ENCODE measurements around the gene FAT4.

Gene FAT4, protein sequence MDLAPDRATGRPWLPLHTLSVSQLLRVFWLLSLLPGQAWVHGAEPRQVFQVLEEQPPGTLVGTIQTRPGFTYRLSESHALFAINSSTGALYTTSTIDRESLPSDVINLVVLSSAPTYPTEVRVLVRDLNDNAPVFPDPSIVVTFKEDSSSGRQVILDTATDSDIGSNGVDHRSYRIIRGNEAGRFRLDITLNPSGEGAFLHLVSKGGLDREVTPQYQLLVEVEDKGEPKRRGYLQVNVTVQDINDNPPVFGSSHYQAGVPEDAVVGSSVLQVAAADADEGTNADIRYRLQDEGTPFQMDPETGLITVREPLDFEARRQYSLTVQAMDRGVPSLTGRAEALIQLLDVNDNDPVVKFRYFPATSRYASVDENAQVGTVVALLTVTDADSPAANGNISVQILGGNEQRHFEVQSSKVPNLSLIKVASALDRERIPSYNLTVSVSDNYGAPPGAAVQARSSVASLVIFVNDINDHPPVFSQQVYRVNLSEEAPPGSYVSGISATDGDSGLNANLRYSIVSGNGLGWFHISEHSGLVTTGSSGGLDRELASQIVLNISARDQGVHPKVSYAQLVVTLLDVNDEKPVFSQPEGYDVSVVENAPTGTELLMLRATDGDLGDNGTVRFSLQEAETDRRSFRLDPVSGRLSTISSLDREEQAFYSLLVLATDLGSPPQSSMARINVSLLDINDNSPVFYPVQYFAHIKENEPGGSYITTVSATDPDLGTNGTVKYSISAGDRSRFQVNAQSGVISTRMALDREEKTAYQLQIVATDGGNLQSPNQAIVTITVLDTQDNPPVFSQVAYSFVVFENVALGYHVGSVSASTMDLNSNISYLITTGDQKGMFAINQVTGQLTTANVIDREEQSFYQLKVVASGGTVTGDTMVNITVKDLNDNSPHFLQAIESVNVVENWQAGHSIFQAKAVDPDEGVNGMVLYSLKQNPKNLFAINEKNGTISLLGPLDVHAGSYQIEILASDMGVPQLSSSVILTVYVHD (N-terminal part only)

DNA sequence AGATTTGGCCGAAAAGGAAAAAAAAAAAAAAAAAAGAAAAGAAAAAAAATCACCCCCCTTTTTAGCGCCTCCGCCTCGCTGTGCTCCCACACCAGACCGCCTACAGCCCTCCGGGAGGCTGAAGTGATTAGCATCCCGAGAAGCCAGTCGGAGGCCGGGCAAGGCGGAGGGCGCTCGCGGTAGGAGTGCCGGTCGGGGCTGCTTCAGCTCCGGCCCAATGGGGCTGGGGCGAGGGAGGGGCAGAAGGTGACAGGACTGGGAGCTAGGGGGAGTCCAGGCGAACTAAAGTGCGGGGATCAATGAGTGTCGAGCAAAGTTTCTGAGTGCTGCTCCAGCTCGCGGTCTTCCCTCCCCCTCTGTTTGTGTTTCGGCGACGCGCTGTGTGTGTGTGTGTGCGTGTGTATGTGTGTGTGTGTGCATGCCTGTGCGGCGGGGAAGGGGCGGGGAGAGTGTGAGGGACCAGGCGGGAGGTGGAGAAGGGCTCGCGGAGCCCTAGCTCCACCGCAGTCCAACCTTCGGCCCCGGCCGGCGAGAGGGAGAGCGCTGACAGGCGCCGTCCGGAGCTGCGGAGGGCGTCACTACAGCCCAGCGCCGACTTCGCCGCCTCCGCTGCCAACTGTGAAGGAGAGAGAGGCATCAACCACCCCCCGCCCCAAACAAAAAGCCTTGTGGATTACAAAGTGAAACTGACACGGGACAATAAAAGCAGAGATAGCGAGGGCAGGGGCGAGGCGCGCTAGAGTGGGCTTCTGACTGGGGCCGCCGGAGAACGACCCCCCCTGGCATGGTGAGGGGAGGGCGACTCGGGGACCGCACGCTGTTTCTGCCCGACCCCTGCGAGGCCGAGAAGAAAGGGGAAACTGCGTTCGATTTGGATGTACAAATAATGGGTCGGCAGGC lies at the start of gene FAT4:
FAT4 (plus strand) TSS at position 280 of the 900 bp plus-strand sequence. CDS start 1,457 bp downstream, outside the sequence.
- peak; percentile 95 for DNase-seq (ENCODE audit: low read depth)

DNA sequence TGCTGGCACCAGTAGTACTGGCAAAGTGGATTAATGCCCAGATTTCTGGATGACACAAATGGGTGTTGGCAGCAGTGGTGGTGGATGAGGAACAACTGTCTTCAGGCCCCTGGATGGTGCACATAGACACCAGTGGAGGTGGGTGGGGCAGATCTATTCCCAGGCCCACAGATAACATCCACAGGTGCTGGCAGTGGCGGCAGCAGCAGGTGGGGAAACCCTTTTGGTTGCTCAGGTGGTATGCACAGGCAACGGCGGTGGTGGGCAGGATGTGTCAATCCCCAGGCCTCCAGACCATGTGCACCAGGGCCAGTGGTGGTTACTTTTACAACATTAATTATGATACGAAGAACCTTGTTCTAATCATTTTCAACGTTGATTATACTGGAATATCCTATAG lies 48.9 kb upstream of the FAT4 start:
- no peak for DNase-seq (ENCODE audit: low read depth)

DNA sequence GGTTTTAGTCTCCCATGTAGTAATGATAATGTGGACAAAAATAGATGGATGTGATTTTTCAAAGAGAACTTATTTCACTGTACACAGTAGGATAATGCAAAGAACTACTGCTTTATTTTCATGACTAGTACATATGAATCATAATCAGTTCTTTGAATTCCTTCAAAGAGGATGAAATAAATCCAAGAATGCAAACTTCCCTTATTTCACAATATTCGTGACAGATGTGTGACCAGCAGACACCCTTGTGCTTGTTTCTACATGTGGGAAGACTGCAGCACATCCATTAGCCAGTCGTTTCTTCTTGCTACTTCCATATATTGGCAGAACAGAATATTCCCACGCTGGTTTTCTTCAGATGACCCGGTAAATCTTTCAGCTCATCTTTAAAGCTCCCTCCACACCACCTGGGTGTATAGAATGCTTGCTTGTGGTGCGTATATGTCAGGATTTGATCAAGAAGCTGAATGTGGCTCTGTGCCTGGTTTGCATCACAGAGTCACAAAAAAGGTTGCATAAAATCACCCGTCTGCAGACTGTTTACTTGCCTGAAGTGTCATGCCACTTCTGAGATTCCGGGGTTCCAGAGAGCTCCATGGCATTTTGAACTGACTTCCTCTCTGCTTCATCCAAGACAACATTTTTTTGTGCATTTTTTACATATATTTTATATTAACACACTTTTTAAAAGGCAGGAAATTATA lies 47.7 kb upstream of the FAT4 start:
- peak; percentile 75 for DNase-seq (ENCODE audit: low read depth)

DNA sequence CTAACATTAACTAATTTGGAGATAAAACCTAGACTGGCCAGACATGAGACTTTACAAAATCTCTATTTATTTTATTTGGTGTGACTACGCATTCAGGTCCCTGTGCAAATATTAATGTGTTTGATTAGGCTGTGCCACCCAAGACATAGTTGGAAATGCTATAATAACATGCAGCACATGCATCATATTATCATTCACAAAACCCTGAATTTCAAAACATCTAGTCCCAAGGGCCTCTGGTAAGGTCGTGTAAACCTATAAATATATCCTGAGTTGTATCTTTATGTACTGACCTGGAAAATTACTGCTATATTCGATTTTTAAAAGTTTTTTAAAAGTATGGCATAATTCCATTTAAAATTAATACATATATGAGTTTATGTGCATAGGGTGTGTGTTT lies 47.1 kb upstream of the FAT4 start:
- no peak for DNase-seq (ENCODE audit: low read depth)

DNA sequence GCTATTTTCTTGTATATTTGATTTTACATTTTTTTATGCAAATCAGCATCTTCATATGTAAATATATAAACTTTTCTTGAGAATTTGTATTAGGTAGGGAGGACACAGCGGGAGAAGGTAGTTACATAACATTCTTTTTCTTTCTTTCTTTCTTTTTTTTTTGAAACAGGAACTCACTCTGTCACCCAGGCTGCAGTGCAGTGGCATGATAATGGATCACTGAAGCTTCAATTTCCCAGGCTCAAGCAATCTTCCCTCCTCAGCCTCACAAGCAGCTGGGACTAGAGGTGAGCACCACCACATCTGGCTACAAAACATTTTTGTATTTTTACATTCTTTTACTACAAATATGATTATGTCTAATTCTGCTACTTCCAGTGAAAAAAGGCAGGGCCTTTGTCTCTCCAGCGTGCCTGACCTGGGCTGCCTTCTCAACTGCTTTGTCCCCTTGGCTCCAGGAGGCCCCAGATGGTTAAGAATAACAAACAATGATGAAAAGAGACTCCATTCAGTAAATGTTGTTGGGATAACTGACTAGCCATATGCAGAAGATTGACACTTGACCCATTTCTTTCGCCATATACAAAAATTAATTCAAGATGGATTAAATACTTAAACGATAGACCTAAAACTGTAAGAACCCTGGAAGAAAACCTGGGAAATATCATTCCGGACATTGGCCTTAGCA lies 46.5 kb upstream of the FAT4 start:
- no peak for DNase-seq (ENCODE audit: low read depth)

DNA sequence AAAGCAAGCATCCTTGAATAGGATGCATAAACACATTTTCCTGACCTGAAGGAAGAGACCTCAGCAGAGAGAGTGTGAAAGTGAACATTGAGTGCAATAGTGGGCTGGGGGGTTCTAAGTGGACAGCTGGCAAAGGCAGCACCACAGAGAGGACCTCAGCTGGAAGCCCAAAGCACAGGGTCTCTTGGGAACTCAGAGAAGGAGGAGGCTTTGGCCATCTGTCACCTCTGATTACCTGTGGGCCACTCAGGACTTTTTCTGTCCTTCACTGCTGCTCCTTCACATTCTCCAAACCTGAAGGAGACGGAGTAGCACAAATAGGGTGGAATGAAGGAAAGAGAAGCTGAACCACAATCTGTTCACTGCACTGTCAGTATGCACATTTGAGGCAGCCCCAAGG lies 37.9 kb upstream of the FAT4 start:
- no peak for DNase-seq (ENCODE audit: low read depth)

DNA sequence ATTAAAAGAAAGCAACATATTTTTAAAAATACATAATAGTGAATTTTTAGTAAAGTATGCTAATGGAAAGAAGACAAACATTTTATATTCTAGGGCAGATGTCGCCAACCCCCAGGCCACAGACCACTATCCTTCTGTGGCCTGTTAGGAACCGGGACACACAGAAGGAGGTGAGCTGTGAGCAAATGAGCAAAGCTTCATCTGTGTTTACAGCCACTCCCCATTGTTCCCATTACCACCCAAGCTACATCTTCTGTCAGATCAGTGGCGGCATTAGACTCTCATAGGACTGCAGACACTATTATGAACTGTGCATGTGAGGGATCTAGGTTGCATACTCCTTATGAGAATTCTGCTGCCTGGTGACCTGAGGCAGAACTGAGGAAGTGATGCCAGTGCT lies 37.0 kb upstream of the FAT4 start:
- no peak for DNase-seq (ENCODE audit: low read depth)

DNA sequence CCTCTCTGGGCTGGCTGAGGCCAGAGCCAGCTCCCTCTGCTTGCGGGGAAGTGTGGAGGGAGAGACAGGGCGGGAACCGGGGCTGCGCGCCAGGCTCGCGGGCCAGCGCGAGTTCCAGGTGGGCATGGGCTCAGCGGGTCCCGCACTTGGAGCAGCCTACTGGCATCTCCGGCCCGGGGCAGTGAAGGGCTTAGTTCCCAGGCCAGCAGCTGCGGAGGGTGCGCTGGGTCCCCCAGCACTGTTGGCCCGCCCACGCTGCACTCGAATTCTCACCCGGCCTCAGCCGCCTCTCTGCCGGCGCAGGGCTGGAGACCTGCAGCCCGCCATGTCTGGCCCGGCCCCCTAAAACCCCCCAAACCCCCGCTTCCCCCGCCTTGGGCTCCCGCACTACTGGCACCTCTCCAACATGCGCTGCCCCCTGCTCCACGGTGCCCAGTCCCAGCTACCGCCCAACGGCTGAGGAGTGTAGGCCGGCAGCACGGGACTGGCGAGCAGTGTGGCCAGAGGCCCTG lies 33.8 kb upstream of the FAT4 start:
- no peak for DNase-seq (ENCODE audit: low read depth)

DNA sequence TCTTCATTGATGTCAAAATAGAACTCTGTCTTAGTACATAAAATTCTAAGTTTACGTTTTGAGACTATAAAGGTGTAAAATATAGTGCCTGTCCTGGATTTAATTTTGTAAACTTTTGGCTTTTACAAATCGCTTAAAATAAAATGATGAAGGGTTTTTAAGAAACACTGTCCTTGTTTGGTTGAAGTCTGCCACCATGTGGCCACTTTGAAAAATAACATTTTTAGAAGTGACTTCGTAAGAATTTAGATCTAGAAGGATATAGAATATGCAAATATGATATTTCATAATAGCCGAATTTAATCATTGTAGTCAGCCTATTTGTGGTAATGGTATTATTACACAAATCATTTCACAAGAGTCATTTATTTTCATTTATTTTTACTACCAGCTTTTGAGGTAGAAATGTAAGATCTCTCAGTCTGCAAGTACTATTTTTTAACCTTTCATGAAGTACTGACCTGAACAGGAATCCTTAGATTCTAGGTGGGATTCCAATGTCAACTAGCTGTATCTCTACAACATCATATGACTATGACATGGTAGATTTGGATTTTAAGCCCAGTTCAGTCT lies 31.0 kb upstream of the FAT4 start:
- peak; percentile 51 for DNase-seq (ENCODE audit: low read depth)

DNA sequence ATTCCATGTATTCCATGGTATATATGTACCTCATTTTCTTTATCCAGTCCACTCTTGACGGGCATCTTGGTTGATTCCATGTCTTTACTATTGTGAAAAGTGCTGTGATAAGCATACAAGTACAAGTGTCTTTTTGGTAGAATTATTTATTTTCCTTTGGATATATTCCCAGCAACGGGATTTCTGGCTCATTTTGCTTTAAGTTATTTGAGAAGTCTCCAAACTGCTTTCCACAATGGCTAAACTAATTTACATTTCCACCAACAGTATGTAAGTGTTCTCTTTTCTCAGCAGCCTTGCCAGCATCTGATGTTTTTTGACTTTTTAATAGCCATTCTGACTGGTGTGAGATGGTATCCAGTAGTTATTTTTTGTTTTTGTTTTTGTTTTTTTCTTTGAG lies 17.6 kb upstream of the FAT4 start:
- no peak for DNase-seq (ENCODE audit: low read depth)

DNA sequence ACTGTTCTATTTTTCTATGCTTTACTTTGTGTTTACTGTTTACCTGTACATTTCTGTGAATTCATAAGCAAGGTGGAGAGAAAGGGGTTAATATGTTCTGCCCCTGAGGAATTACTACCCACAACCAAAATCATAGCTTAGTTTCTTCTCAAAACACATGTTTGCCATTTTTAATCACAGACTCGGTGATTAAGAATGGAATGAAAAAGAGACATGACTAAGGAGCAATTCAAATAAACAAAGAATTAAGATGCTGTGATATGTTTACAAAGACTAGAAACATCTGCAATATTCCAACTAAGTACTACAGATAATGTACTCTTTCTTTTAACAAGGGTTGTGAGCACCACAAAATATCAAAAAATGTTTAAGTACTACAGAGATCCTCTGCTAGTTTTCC lies 11.7 kb upstream of the FAT4 start:
- peak; percentile 45 for DNase-seq (ENCODE audit: low read depth)

DNA sequence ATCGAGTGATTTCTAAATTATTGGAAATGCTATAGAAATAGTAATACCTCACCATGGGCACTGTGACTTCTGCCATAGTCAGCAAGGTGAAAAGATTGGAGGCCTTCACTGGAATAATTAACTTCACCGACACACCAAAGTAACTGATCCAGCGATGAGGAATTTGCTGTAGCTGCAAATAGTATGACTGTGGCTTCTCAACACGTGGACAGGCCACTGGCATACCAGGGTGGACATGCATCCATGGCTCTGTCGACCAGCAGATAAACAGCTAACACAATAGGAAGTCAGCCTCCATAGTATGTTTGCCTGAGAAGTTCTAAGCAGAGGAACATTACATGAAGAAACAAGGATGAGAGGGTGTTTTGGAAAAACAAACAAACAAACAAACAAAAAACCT lies 10.9 kb upstream of the FAT4 start:
- no peak for DNase-seq (ENCODE audit: low read depth)

DNA sequence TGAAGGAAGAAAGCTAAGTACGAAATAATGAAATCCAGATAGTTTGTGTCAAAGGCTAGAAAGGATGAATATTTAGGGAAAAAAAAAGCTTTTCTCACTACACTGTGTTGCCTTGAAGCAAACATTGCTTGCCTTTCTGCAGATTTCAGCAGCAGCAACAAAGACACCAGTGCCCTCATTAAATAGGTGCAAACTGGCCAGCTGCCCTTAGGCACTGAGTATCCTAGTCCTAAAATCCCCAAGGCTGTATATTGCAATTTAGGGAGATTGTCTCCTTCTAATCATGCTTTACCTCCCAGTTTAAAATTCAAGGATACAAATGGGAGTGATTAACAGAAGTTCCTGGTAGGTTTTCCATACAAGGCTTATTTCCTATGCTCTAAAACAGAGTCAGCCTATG lies 8.6 kb upstream of the FAT4 start:
- DNase-seq (ENCODE audit: low read depth) = no peak

DNA sequence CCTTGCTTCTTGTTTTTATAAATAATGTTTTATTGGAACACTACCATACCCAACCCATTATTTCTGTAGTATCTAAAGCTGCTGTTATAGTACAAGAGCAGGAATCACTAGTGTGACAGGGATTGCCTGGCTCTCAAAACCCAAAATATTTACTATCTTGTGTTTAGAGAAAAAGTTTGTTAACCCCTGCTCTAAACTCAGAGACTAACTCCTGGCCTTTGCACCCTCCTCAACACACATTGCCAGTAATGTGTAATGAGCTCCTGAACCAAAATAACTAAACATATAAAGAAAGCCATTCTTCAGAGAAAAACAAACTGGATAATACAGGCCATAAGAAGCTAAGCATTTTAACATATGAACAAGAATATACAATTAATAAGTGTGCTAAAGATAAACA lies 8.2 kb upstream of the FAT4 start:
- DNase-seq (ENCODE audit: low read depth) = no peak

DNA sequence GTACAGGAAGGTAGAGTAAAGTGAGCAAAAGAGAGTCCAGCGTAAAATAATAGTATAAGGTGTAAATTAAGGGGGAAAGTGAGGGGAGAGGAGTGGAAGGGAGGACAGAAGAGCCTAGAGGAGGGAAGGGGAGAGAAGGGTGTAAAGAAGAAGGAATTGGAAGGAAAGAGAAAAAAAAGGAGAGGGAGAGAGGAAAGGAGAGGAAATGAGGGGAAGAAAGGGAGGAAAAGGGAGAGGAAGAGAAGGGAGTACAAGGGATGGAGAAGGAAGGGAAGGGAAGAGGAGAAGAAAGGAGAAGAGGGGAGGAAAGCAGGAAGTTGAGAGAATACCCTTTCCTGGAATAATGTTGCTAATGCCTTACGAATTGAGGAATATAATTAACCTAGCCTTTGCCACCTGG lies 3.3 kb upstream of the FAT4 start:
- no peak for DNase-seq (ENCODE audit: low read depth)

DNA sequence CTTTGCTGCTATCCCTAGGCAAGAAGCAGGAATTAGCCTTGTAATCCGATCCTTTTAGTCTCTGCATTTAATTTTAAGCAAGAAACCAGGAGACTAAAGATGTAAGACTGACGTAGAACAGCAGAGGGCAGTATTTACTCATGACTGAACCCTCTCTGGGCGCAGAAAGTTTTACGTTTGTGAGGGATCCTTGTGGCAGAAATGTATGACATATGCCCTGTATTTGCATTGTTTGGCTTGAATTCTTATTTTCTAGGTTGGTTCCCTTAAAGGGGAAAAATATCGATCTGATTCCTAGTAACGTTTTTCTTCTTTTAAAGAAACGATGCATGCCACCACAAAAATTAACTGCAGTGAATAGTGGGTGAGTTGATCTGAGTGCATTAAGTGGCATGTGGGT lies 1.3 kb upstream of the FAT4 start:
- DNase-seq (ENCODE audit: low read depth) = peak; percentile 88

DNA sequence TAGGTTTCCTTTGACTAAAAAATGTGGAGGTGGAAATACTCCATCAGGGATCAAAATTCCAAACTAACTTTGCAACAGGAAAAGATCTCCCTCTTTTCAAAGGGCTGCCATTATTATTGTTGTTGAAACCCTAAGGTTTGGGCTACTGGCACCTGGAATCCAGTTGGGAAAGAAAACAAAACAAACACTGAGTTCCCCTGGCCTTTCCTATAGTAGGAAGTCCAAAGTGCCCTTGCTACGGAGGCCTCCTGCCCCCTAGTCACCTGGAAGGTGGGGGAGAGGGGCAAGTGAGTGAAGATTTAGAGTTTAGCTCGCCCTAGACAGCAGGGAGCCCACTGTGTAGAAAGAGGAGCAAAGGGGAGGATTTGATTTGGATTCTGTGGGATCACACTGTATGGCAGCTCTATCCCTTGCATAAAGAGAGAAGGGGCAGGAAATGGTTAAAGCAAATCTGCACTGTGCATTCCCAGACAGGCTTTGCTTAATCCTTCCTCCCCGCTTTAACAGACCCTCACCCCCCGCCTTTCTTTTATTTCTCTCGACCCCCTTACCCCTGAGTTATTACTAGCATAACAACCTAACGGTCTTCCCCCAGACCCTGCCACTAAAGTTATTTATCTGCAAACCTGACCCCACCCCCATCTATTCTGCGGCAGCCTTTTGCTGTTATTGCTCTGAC lies 627 bp upstream of the FAT4 start:
- peak; percentile 15 for DNase-seq (ENCODE audit: low read depth)

DNA sequence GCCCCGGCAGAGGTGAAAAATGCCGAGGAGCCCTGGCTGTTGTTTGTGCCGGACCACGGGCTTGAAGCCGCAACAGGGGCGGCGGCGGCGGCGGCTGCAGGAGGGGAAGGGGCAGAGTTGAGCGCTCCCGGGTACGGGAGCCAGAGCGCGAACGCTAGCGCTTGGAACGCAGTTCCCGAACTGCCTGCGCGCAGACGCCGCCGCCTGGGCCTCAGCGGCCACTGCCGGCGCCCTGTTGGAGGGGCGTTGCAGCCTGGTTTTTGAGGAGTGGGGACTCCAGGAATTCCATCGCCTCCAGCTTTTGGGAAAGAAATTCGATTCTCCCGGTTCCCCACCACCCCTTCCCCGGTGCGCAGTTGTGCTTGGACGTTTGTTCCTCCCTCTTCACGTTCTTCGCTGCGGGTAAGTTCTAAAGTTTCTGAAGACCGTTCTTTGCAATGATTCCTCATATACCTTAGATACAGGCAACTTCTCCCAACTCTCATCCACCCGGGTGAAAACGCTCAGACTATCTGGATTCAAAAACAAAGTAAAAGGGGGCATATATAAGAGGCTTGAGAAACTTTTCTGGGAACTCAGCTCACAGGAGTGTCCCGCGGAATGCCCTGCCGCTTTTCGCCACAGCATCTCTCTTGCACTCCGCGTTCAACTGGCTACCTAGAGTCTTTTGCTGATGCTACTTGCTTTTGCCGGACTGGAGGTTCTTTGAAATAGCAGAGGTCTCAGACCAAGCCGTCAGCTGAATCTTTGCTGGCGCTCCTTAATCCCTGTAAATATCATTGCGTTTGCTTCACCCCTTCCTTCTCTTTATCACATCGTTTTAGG lies 1.0 kb downstream of the FAT4 start:
- peak; percentile 61 for DNase-seq (ENCODE audit: low read depth)

DNA sequence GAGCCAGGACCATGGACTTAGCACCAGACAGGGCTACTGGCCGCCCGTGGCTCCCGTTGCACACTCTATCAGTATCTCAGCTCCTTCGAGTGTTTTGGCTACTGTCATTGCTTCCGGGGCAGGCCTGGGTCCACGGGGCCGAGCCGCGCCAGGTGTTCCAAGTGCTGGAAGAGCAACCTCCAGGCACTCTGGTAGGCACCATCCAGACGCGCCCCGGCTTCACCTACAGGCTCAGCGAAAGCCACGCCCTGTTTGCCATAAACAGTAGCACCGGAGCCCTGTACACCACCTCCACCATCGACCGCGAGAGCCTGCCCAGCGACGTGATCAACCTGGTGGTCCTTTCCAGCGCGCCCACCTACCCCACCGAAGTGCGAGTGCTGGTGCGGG lies 1.6 kb downstream of the FAT4 start:
- peak; percentile 49 for DNase-seq (ENCODE audit: low read depth)
